Limb (tissue), 2 donors: Measurements from ENCODE around the gene GULP1.

Source experiments
- DNase-seq, 2 donors: peaks; one replicate each; pipeline ENCODE4 v3.0.0-alpha.2; 2016; ENCODE audit errors: extremely low spot score in 2 of 2

GULP1 gene

GRCh38 chr2:188471166-188471565 lies 179.5 kb downstream of the GULP1 start:
- no peak for DNase-seq

- no peak for DNase-seq
Measured at GRCh38 chr2:188473306-188473705, 181.6 kb downstream of the GULP1 start.

GRCh38 chr2:188474316-188474715 lies 182.6 kb downstream of the GULP1 start:
- DNase-seq = no peak

- DNase-seq = no peak
Measured at GRCh38 chr2:188475945-188476344, 184.3 kb downstream of the GULP1 start.

DNA sequence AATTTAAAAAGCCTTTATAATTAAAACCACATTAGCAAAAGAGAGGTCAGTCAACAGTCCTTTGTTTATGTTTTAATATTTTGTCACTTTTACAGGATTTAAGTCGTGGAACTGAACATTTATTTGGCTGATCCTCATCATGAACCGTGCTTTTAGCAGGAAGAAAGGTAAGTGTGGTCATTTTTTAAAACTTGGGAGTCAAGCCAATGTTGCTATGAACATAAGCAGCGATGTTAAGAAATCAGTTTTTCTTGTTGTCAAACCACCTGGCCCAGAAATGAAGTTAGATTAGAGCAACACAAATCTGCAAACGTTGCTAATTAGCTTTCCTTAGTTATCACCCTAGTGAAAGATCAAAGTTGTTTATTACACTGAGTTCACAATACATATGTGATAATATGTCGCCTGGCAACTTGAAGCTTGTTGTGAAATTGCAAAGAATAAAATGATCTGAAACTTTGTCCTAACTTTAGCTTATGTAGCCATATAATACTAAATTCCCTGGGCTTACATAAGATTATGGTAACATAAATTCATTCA lies 186.0 kb downstream of the GULP1 start:
- DNase-seq = no peak

DNA sequence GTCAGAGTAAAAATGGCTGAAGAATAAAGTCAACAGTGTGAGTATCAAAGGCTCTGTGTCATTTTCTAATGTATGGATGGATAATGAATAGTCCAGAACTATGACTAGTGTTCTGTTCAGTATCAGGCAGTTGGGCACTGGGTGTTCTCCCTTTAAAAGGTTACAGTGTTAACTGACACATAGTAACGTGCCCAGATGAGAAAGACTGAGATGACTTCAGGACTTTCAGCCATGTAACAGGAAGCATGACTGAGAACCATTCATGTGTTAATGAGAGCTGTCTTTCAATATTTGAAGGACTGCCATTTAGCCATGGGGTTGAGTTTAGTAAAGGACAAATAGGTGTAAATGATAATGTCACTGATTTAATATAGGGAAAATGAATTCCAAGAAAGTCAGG lies 187.1 kb downstream of the GULP1 start:
- no peak for DNase-seq

DNA sequence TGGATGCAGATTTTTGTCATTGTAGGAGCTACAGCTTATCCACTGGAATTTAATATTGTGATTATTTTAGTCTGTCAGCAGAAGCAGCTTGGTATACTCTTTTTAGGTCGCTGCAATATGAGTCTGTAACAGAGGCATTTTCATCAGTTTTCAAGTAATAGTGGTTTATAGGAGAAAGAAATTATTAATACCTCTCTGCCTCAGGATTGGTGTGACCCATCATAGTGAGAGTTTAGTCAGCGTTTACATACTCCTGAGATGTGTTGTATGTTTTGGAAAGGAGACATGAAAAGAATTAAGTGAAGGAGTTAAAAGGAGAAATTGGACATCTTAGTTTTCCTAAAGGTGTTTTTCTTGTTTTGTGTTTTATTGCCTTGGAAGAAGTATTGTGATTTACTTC lies 189.8 kb downstream of the GULP1 start:
- DNase-seq = no peak

DNA sequence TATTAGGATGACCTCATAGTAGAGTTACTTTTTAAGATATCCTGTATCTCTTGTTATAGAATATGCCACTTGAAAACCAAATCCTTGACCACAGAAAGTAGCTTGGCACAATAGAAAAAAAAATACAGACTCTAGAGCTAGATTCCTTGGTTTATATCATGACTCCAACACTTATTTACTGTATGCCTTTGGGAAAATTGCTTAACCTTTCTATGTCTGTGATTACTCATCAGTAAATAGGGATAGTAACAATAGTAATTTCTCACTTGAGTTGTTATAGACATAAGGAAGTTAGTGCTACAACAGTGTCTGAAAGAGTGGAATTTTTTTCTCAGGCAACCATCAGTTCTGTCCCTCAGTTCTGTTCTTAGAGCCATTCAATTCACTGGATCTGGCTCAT lies 193.8 kb downstream of the GULP1 start:
- no peak for DNase-seq

DNA sequence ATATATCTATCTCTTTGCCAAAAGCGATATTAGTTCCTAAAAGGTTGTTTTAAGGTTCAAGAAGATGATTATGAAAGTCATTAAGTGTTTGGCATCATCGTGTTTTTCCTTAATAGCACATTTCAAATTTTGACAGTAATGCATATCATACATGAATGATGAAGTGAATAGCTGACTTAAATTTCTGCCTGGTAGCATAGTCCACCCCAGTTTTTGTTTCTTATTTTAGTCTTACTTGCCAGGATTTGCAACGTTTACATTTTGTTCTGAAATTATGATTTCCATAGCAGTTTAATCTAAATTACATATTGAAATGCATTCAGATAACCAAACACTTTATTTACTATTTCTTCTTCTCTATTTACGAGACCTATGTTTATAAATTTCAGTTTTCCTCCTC lies 201.1 kb downstream of the GULP1 start:
- DNase-seq = no peak

DNA sequence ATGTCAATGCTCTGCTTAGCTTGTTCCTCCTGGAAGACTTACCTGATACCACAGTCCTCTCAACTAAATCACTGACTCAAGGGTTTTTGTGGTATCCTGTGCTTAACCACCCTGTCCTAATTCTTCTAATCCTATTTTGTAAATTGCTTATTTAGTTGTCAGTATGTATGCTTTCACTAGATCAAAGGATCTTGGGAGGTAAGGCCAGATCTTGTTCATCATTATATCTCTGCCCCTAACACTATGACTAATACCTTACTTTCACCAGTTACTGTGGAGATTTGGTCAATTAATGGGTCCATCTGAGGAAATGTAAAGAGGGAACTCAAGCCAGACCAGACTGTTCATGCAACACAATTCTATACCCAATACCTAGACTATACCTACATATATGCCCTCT lies 203.2 kb downstream of the GULP1 start:
- DNase-seq = no peak

GRCh38 chr2:188495969-188496431 lies 204.3 kb downstream of the GULP1 start:
- DNase-seq = no peak

- DNase-seq = no peak
Measured at GRCh38 chr2:188497726-188498125, 206.1 kb downstream of the GULP1 start.

DNA sequence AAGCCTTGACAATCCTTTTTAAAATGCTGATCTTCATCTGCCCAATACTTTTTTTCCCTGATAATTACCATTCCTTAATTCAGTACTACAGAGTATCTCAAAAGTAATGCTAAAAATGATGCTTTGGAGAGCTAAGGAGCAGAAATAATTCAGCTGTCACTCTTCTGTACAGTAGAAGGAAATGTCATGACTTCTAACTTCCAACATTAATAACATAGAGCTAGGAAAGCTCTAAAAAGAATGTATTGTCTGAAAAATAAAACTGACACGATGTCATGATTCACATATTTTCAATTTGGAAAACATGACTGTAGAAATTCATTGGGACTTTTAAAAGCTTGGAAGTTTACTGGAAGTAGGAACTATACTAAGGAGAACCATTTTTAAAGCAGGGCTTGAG lies 212.3 kb downstream of the GULP1 start:
- no peak for DNase-seq

DNA sequence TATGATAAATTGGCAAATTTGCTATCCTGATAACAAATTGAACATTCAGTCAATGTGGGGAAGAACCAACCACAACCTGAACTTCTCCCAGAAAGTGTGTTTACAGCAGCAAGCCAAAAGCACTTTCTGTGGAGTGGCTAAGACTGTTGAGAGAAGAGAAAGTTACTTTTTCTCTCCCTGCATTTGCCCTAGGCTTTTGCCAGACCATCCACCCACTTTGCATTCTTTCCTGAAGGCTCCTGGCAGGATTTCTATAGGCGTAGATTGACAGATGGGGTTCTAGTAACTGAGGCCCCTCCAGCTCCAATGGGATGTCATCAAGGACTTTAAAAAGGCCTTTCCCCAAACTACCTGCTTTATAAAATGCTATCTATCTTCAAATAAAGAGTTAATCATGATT lies 215.2 kb downstream of the GULP1 start:
- DNase-seq = no peak

- no peak for DNase-seq
Measured at GRCh38 chr2:188511346-188511745, 219.7 kb downstream of the GULP1 start.

- peak in 1 of 2 donors; percentile 88 for DNase-seq
Measured at GRCh38 chr2:188512456-188512855, 220.8 kb downstream of the GULP1 start.

DNA sequence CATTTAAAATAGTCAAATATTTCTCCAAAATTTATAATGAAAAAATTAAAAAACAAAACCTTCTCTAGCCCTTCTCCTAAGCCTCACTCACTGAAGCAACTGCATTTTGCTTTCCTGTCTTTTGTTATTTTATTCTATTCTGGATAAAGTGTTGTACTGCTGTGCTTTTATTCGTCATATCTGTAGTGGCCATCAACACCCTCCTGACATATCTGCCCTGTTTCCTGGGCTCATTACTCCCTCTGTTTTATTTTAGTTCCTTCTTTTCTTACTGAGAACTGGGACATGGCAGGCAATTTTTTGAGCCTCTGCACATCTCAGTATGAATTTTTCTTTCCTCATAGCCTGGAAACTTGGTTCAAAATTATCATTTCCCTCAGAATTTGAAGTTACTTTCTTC lies 224.2 kb downstream of the GULP1 start:
- DNase-seq = no peak

GRCh38 chr2:188517549-188518215 lies 226.0 kb downstream of the GULP1 start:
- no peak for DNase-seq

- DNase-seq = no peak
Measured at GRCh38 chr2:188518381-188518780, 226.7 kb downstream of the GULP1 start.

DNA sequence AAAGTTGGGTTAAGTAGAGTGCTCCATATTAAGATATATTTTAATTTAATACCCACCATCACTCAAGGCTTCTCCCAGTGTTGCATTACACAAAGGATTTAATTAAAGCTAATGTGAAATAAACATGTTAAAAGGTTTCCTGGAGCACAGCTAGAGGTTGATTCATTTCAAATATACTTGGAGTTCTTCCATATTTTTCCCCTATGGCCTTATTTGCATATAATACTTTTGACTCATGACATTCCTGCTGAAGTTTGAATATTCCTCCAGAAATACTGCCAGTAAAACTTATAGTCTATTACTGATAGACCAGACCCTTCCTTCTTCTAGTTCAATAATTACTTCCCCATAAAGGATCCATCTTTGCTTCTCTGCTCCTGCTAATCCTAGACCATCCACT lies 227.5 kb downstream of the GULP1 start:
- DNase-seq = no peak

GRCh38 chr2:188522517-188522916 lies 230.8 kb downstream of the GULP1 start:
- DNase-seq = no peak

DNA sequence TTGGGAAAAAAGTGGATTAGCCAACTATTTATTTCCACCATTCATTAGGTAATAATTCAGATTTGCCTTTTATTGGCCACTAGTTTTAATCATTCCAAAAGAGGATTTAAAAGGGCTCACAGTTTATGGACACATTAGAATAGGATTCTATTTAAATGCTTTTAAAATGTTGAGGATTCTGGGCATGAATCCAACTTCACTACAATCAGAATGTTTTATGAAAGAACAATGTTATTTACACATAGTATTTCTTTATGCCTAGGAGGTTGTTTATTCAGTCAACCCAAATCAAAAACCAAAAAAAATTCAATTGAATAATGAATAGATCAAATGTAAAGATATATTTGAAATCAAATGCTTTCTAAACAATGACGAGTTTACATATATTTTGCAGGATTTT lies 232.2 kb downstream of the GULP1 start:
- no peak for DNase-seq

- peak in 1 of 2 donors; percentile 84 for DNase-seq
Measured at GRCh38 chr2:188524519-188525113, 232.9 kb downstream of the GULP1 start.
